ENCODE data around the gene KBTBD2.

GRCh38 chr7:32941181-32941580 lies 49.6 kb upstream of the KBTBD2 start:
- TF ChIP-seq CTCF (IDR thresholded peaks at IDR 0.05; ENCODE audit: low read depth, low read length) (no peak), EZH2phosphoT487 (IDR thresholded peaks at IDR 0.05; ENCODE audit: low read depth) (no peak)

Measured in OCI-LY3 (cell line).